Ovary (tissue), 3 donors: Measurements from ENCODE around the gene CLNK.

Experiments
- POLR2A ChIP-seq: fragments of 450-650 bp; IDR thresholded peaks from one replicate; pipeline ENCODE4 v1.6.1; 2017; ENCODE audit warnings: antibody characterized with exemption, mild to moderate bottlenecking, moderate library complexity
- TF ChIP-seq, protein P1 (sequence below), 3 donors: fragments of 450-650 bp in 2 of 3; fragments of 200-600 bp in 1 of 3; IDR thresholded peaks; one replicate each; pipeline versions ENCODE4 v1.5.1 to v1.8.0; 2016 to 2022; ENCODE audit warnings: antibody characterized with exemption in 3 of 3, mild to moderate bottlenecking in 1 of 3
- donor health status: DM: no; HTN: no; CAD: no.

DNA sequence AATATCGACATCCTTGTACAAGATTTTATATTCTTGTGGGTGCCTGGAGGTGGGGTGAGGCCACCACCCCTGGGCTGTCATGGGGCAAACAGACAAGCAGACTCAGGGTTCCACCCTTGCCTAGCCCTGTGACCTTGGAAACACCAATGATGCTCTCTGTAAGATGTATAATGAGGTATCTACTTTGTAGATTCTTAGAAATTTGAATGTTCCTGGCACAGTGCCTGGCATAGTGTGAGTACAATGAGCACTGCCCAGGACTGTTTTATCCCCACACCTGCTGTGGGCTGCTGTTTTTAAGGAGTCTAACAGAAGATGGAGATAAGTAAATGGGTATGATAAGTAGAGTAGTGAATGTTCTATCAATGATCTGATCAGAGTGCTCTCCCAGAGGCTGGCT lies 230.4 kb downstream of the CLNK start:
- no peak for TF ChIP-seq POLR2A
- TF ChIP-seq, protein P1, sequence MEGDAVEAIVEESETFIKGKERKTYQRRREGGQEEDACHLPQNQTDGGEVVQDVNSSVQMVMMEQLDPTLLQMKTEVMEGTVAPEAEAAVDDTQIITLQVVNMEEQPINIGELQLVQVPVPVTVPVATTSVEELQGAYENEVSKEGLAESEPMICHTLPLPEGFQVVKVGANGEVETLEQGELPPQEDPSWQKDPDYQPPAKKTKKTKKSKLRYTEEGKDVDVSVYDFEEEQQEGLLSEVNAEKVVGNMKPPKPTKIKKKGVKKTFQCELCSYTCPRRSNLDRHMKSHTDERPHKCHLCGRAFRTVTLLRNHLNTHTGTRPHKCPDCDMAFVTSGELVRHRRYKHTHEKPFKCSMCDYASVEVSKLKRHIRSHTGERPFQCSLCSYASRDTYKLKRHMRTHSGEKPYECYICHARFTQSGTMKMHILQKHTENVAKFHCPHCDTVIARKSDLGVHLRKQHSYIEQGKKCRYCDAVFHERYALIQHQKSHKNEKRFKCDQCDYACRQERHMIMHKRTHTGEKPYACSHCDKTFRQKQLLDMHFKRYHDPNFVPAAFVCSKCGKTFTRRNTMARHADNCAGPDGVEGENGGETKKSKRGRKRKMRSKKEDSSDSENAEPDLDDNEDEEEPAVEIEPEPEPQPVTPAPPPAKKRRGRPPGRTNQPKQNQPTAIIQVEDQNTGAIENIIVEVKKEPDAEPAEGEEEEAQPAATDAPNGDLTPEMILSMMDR (IDR thresholded peaks at IDR 0.05), result no peak
